Renal cortical epithelial cell (primary cell): ENCODE data around the gene SLC22A31. TPM values are rescaled to one million over a fixed set of nuclear protein-coding genes. Genes with fewer than 3 reads are reported as not detected.
"Not testable (repeated sequence)": the region's sequence is repeated elsewhere in the genome, so short reads cannot be mapped to it uniquely, and the experiment has no call there.

Experiments used
- DNase-seq: peaks from one replicate; pipeline ENCODE4 v3.0.0-alpha.2; 2011; ENCODE audit warnings: low read depth
- total RNA-seq: library from RNA; depleted of rRNA; stranded (reverse); fragments of >200 nt; gene quantifications from 2 replicates; pipeline ENCODE4 v1.2.3, GENCODE V29; 2014

SLC22A31 gene
- total RNA-seq, 1 donor from 2014 or later: not detected

GRCh38 chr16:89192956-89193575 lies 7.3 kb downstream of the SLC22A31 start:
- no peak for DNase-seq

GRCh38 chr16:89192186-89192955 lies 8.0 kb downstream of the SLC22A31 start:
- peak; percentile 23 for DNase-seq

GRCh38 chr16:89191901-89192185 lies 8.5 kb downstream of the SLC22A31 start:
- DNase-seq: no peak

- no peak for DNase-seq
These were observed 9.1 kb downstream of the SLC22A31 start for GRCh38 chr16:89191033-89191900.

- DNase-seq: no peak
These were observed 10.0 kb downstream of the SLC22A31 start for GRCh38 chr16:89190150-89190958.

GRCh38 chr16:89189358-89190025 lies 10.8 kb downstream of the SLC22A31 start:
- no peak for DNase-seq

GRCh38 chr16:89188471-89189357 lies 11.6 kb downstream of the SLC22A31 start:
- DNase-seq: not testable (repeated sequence)

GRCh38 chr16:89187770-89188392 lies 12.5 kb downstream of the SLC22A31 start:
- no peak for DNase-seq

- no peak for DNase-seq
These were observed 13.1 kb downstream of the SLC22A31 start for GRCh38 chr16:89187032-89187769.

GRCh38 chr16:89186593-89187031 lies 13.7 kb downstream of the SLC22A31 start:
- DNase-seq: not testable (repeated sequence)

- DNase-seq: not testable (repeated sequence)
These were observed 14.3 kb downstream of the SLC22A31 start for GRCh38 chr16:89185887-89186592.

- DNase-seq: no peak
These were observed 15.2 kb downstream of the SLC22A31 start for GRCh38 chr16:89184933-89185794.

GRCh38 chr16:89184677-89184932 lies 15.7 kb downstream of the SLC22A31 start:
- DNase-seq: no peak

GRCh38 chr16:89183975-89184676 lies 16.2 kb downstream of the SLC22A31 start:
- DNase-seq: no peak

GRCh38 chr16:89183463-89183862 lies 16.9 kb downstream of the SLC22A31 start:
- no peak for DNase-seq

GRCh38 chr16:89179656-89180315 lies 20.6 kb downstream of the SLC22A31 start:
- no peak for DNase-seq

- no peak for DNase-seq
These were observed 21.2 kb downstream of the SLC22A31 start for GRCh38 chr16:89179148-89179484.
